Prostate gland (tissue), 1 donor: ENCODE results near the gene HIGD1A.

Experiments used
- POLR2A ChIP-seq: fragments of 450-650 bp; IDR thresholded peaks from one replicate; pipeline ENCODE4 v1.6.1; 2016; ENCODE audit warnings: antibody characterized with exemption, mild to moderate bottlenecking
- POLR2AphosphoS5 ChIP-seq: sonication (generic); formaldehyde crosslinking; IDR thresholded peaks from one replicate; pipeline ENCODE4 v1.6.1; 2017; ENCODE audit warnings: antibody characterized with exemption

DNA sequence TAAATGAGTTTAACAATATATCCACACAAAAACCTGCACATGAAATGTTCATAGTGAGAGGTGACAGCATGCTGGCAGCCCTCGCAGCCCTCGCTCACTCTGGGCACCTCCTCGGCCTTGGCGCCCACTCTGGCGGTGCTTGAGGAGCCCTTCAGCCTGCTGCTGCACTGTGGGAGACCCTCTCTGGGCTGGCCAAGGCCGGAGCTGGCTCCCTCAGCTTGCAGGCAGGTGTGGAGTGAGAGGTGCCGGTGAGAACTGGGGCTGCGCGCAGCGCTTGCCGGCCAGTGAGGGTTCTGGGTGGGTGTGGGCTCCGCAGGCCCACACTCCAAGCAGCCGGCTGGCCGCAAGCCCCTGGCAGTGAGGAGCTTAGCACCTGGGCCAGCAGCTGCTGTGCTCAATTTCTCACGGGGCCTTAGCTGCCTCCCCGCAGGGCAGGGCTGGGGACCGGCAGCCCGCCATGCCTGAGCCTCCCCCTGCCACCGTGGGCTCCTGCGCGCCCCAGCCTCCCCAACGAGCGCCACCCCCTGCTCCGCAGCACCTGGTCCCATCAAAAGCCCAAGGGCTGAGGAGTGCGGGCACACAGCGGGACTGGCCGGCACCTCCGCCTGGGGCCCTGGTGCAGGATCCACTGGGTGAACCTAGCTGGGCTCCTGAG is 34.7 kb downstream of the HIGD1A start:
- no peak for TF ChIP-seq POLR2A
- TF ChIP-seq POLR2AphosphoS5, result no peak
